ENCODE data around the gene HNRNPU. TPM values are rescaled to one million over a fixed set of nuclear protein-coding genes. Genes with fewer than 3 reads are reported as not detected.

Gene HNRNPU
- polyA plus RNA-seq, 2 of the 4 experiments (the other 2 are of a cell fraction), result 449 to 529 TPM

- Histone ChIP-seq H3K4me1 (peaks cover 63% of the 10 kb centered on the region), H3K4me2 (peak overlapping the region; percentile 88), H3K9me3 (no peaks in the 10 kb centered on the region), H3K27ac (peak overlapping the region in 1 of 2 experiments; percentile 56; a peak in 3 of 6 replicates), H3K4me3 (peak overlapping the region; percentile 100)
- no peak for DNase-seq (ENCODE audit: low read depth in 1 of 2, low spot score in 1 of 2)
- TF ChIP-seq ZSCAN20 (CRISPR knock-in tag; IDR thresholded peaks at IDR 0.05) (no peak), ZC3H11A (IDR thresholded peaks at IDR 0.05) (no peak), FOSL2 (IDR thresholded peaks at IDR 0.05) (no peak), FOSL2 (CRISPR knock-in tag; IDR thresholded peaks at IDR 0.05) (peak; percentile 46), HOXA7 (CRISPR knock-in tag; IDR thresholded peaks at IDR 0.05) (peak; percentile 68; the same call in 1 of the 2 replicates)
- ChIA-PET CTCF (interaction anchor here (0.9 to 3.9 kb wide), 7 partner anchors 10 to 181 kb away, joined by 3 to 28 read pairs (median 4); partner anchors contain the start of gene COX20), POLR2A (interaction anchor here (0.7 to 5.5 kb wide), 3 partner anchors 26 to 109 kb away, joined by 6 to 102 read pairs (median 57); partner anchors contain the start of gene COX20)
- no peak for FAIRE-seq
- ATAC-seq, result no peak
- WGBS (ENCODE audit: missing lambda C conversion rate), result 4% methylated on average over 2 of the region's 2 CpGs
These were observed 3.3 kb downstream of the HNRNPU start for GRCh38 chr1:244860914-244861610.

GRCh38 chr1:244860078-244860477, 4.3 kb downstream of the HNRNPU start:
- H3K4me2 ChIP-seq, result peak overlapping the region; percentile 88
- CTCF ChIA-PET, result interaction anchor here (0.9 to 3.4 kb wide), 4 partner anchors 23 to 183 kb away, joined by 3 to 17 read pairs (median 4); no protein-coding TSS in a partner anchor
- TF ChIP-seq EHMT2 (IDR thresholded peaks at IDR 0.05; ENCODE audit: low read depth) (no peak), RNF2 (IDR thresholded peaks at IDR 0.05; ENCODE audit: borderline replicate concordance, low read depth) (no peak), FOSL2 (IDR thresholded peaks at IDR 0.05) (no peak), FOSL2 (CRISPR knock-in tag; IDR thresholded peaks at IDR 0.05) (no peak), HEYL (CRISPR knock-in tag; IDR thresholded peaks at IDR 0.05) (no peak)
- POLR2A ChIA-PET, result interaction anchor here (1.1 to 5.5 kb wide), 3 partner anchors 10 to 110 kb away, joined by 3 to 102 read pairs (median 6); a partner anchor contains a TSS
- ATAC-seq (no peak), FAIRE-seq (no peak), DNase-seq (ENCODE audit: low read depth in 1 of 2, low spot score in 1 of 2) (no peak)
- H3K4me3 ChIP-seq, result peak overlapping the region; percentile 100
- H3K4me1 ChIP-seq, result peaks cover 57% of the 10 kb centered on the region
- no peaks in the 10 kb centered on the region for H3K9me3 ChIP-seq
- 65% methylated on average over 9 of the region's 9 CpGs for WGBS (ENCODE audit: missing lambda C conversion rate)
- H3K27ac ChIP-seq, result 0 out of 6 replicates have a peak overlapping the region, but pooled peaks of 1 of the 2 experiments have one; percentile 10

- no peaks in the 10 kb centered on the region for H3K9me3 ChIP-seq
- H3K4me1 ChIP-seq, result peaks cover 62% of the 10 kb centered on the region
- WGBS (ENCODE audit: missing lambda C conversion rate), result 89% methylated on average over 1 of the region's 1 CpG
- no peak for DNase-seq (ENCODE audit: low read depth in 1 of 2, low spot score in 1 of 2)
- TF ChIP-seq NFE2L2 (conservative IDR thresholded peaks at IDR 0.05; ENCODE audit: low read length) (no peak), HMGXB4 (CRISPR knock-in tag; IDR thresholded peaks at IDR 0.05; ENCODE audit: borderline replicate concordance) (no peak), KDM1A (IDR thresholded peaks at IDR 0.05; ENCODE audit: low read depth) (no peak)
- ChIA-PET CTCF (interaction anchor here (3.4 kb wide), 1 partner anchor 184 kb away, joined by 17 read pairs; no protein-coding TSS in a partner anchor), POLR2A (interaction anchor here (2.2 kb wide), 1 partner anchor 24 kb away, joined by 6 read pairs; no protein-coding TSS in a partner anchor)
- no peak overlapping the region for H3K4me3 ChIP-seq
- ATAC-seq, result no peak
- peak overlapping the region; percentile 88; the same call in 2 of the 3 replicates for H3K4me2 ChIP-seq
- no peak overlapping the region for H3K27ac ChIP-seq
- FAIRE-seq, result no peak
These were observed 6.0 kb downstream of the HNRNPU start for GRCh38 chr1:244858357-244858756.

GRCh38 chr1:244857761-244858160, 6.6 kb downstream of the HNRNPU start:
- H3K9me3 ChIP-seq, result no peaks in the 10 kb centered on the region
- WGBS (ENCODE audit: missing lambda C conversion rate), result 85% methylated on average over 3 of the region's 3 CpGs
- no peak overlapping the region for H3K4me3 ChIP-seq
- peaks cover 64% of the 10 kb centered on the region for H3K4me1 ChIP-seq
- H3K4me2 ChIP-seq, result no peak overlapping the region
- ChIA-PET POLR2A (no interaction called here), CTCF (interaction anchor here (3.4 kb wide), 1 partner anchor 185 kb away, joined by 17 read pairs; no protein-coding TSS in a partner anchor)
- ATAC-seq (no peak), DNase-seq (ENCODE audit: low read depth in 1 of 2, low spot score in 1 of 2) (no peak), FAIRE-seq (no peak)
- no peak overlapping the region for H3K27ac ChIP-seq
- TF ChIP-seq MAFK (IDR thresholded peaks at IDR 0.05; ENCODE audit: partially characterized antibody) (peak; percentile 73), SREBF2 (IDR thresholded peaks at IDR 0.05) (no peak)

All from A549 (cell line).